Stimulated activated CD4-positive, alpha-beta T cell treated with anti-CD3 and anti-CD28 coated beads, TNF-alpha, amount 100 ng/mL, for 48 hours (primary cell): Measurements from ENCODE around the gene UNKL.

Experiments used
- DNase-seq, 3 donors: peaks; one replicate each; pipeline ENCODE4 v3.0.0-alpha.2; 2020; ENCODE audit warnings: low read depth in 3 of 3

Gene UNKL

GRCh38 chr16:1325673-1326371 is 88.7 kb downstream of the UNKL start:
- DNase-seq, result no peak

GRCh38 chr16:1325261-1325660 is 89.2 kb downstream of the UNKL start:
- DNase-seq, result no peak

GRCh38 chr16:1324286-1324826 is 90.1 kb downstream of the UNKL start:
- no peak for DNase-seq

- no peak for DNase-seq
These were observed 90.9 kb downstream of the UNKL start for GRCh38 chr16:1323296-1324239.

- no peak for DNase-seq
These were observed 92.1 kb downstream of the UNKL start for GRCh38 chr16:1322407-1322806.

GRCh38 chr16:1320658-1321240 is 93.8 kb downstream of the UNKL start:
- DNase-seq, result no peak

- DNase-seq, result no peak
These were observed 94.4 kb downstream of the UNKL start for GRCh38 chr16:1320097-1320496.

- DNase-seq, result no peak
These were observed 95.5 kb downstream of the UNKL start for GRCh38 chr16:1319041-1319440.

- no peak for DNase-seq
These were observed 96.3 kb downstream of the UNKL start for GRCh38 chr16:1318268-1318545.

- no peak for DNase-seq
These were observed 96.8 kb downstream of the UNKL start for GRCh38 chr16:1317479-1318267.

- no peak for DNase-seq
These were observed 98.5 kb downstream of the UNKL start for GRCh38 chr16:1316033-1316405.

- DNase-seq, result no peak
These were observed 99.1 kb downstream of the UNKL start for GRCh38 chr16:1315081-1316032.

GRCh38 chr16:1314399-1315068 is 100.0 kb downstream of the UNKL start:
- DNase-seq, result no peak

- no peak for DNase-seq
These were observed 100.7 kb downstream of the UNKL start for GRCh38 chr16:1313721-1314369.
